HuH-7 (cell line): Measurements from ENCODE around the gene PRKAG2.
A peak's percentile ranks its signal among the peaks of the same experiment; 100 is the strongest.
"Not testable (repeated sequence)": the region's sequence is repeated elsewhere in the genome, so short reads cannot be mapped to it uniquely, and the experiment has no call there.

ENCODE experiments used
- DNase-seq: peaks from one replicate; pipeline ENCODE4 v3.0.0; 2011; ENCODE audit warnings: low spot score

PRKAG2 gene

GRCh38 chr7:151549083-151549482 is 327.8 kb downstream of the PRKAG2 start:
- DNase-seq = no peak

- DNase-seq = no peak
These were observed 332.7 kb downstream of the PRKAG2 start for GRCh38 chr7:151544183-151544582.

GRCh38 chr7:151542606-151543130 is 334.2 kb downstream of the PRKAG2 start:
- DNase-seq = no peak

- DNase-seq = no peak
These were observed 335.0 kb downstream of the PRKAG2 start for GRCh38 chr7:151541709-151542499.

GRCh38 chr7:151540146-151540545 is 336.8 kb downstream of the PRKAG2 start:
- DNase-seq = no peak

GRCh38 chr7:151539088-151539671 is 337.7 kb downstream of the PRKAG2 start:
- no peak for DNase-seq

GRCh38 chr7:151537818-151538561 is 338.9 kb downstream of the PRKAG2 start:
- no peak for DNase-seq

- DNase-seq = not testable (repeated sequence)
These were observed 340.7 kb downstream of the PRKAG2 start for GRCh38 chr7:151536178-151536577.

GRCh38 chr7:151529842-151530241 is 347.1 kb downstream of the PRKAG2 start:
- DNase-seq = no peak

- no peak for DNase-seq
These were observed 352.1 kb downstream of the PRKAG2 start for GRCh38 chr7:151524845-151525244.

GRCh38 chr7:151524331-151524730 is 352.6 kb downstream of the PRKAG2 start:
- no peak for DNase-seq

GRCh38 chr7:151520419-151521261 is 356.3 kb downstream of the PRKAG2 start:
- no peak for DNase-seq

- DNase-seq = peak; percentile 97
These were observed 357.0 kb downstream of the PRKAG2 start, which contains the start of gene RHEB for GRCh38 chr7:151519765-151520418. Gene RHEB (minus strand): TSS chr7:151519895. CDS start chr7:151519511, 384 bp downstream.

GRCh38 chr7:151518947-151519764 is 357.8 kb downstream of the PRKAG2 start:
- not testable (repeated sequence) for DNase-seq

- DNase-seq = peak; percentile 51
These were observed 358.6 kb downstream of the PRKAG2 start for GRCh38 chr7:151518105-151518946.

GRCh38 chr7:151517601-151518104 is 359.3 kb downstream of the PRKAG2 start:
- DNase-seq = no peak

GRCh38 chr7:151515276-151515565 is 361.7 kb downstream of the PRKAG2 start:
- no peak for DNase-seq

- no peak for DNase-seq
These were observed 362.2 kb downstream of the PRKAG2 start for GRCh38 chr7:151514461-151515275.
